AG04449 (cell line): ENCODE measurements around the gene PRR5L.

ENCODE experiments used
- CTCF ChIA-PET: fragments of 350-600 bp; formaldehyde crosslinking; extraction: SDS; loops from one replicate; lab custom pipeline; 2021; ENCODE audit warnings: antibody characterized with exemption; lab: Yijun Ruan, JAX
- POLR2A ChIA-PET: fragments of 400-600, 350-600 bp; formaldehyde crosslinking; extraction: SDS; loops from one replicate; lab custom pipeline; 2020; ENCODE audit warnings: antibody characterized with exemption, inconsistent platforms; lab: Yijun Ruan, JAX
- DNase-seq: peaks from one replicate; pipeline ENCODE4 v3.0.0-alpha.2; 2010; ENCODE audit warnings: low read depth, low spot score
- H3K4me3 ChIP-seq: 2 replicates; pipeline ENCODE4 v1.5.1; 2011; ENCODE audit warnings: low read depth, mild to moderate bottlenecking, control low read depth, low read length
- TF ChIP-seq, protein P1 (sequence below): IDR thresholded peaks from one replicate; pipeline ENCODE4 v1.5.1; 2011; ENCODE audit warnings: mild to moderate bottlenecking, moderate library complexity, low read length, control low read depth, inconsistent platforms; ENCODE audit not compliant: insufficient read depth; ENCODE audit errors: missing control alignments

The PRR5L gene

DNA sequence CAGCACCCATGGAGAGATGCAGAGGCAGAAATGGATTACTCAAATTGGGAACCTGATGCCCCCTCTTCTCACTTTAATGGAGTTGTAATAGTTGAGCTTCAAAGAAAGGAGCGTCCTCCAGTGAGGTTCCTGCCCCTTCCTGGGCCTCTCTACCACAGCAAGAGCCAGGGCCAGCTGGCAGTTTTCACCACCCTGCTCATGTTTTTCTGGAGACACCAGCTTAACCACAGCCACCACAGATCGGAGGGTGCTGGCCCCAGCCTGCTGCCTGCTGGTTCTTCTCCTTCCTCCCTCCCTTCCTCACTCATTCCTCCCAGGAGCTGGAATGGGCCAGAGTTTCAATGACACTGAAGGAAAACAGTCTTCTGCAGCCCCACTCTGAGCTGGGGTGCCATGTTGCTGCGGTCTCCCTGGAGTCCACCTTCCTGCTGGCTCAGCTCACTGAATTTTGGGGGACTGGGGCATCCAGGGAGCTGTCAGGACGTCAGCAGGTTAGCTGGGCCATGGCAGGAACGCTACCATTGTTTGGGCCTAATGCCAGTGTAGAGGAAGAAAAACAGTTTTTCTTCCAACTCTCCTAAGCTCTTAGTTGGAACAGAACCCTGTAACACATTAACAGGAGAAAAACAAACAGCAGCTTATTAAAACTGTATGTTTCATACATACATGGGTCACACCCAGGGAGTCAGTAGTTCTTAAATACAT, 156.3 kb downstream of the PRR5L start:
- ChIA-PET POLR2A (interaction anchor here (0.8 to 1.6 kb wide), 2 partner anchors 21 to 32 kb away, joined by 3 to 9 read pairs; no protein-coding TSS in a partner anchor), CTCF (interaction anchor here (0.9 to 2.0 kb wide), 10 partner anchors 9 to 160 kb away, joined by 3 to 9 read pairs (median 4); no protein-coding TSS in a partner anchor)
- TF ChIP-seq, protein P1, sequence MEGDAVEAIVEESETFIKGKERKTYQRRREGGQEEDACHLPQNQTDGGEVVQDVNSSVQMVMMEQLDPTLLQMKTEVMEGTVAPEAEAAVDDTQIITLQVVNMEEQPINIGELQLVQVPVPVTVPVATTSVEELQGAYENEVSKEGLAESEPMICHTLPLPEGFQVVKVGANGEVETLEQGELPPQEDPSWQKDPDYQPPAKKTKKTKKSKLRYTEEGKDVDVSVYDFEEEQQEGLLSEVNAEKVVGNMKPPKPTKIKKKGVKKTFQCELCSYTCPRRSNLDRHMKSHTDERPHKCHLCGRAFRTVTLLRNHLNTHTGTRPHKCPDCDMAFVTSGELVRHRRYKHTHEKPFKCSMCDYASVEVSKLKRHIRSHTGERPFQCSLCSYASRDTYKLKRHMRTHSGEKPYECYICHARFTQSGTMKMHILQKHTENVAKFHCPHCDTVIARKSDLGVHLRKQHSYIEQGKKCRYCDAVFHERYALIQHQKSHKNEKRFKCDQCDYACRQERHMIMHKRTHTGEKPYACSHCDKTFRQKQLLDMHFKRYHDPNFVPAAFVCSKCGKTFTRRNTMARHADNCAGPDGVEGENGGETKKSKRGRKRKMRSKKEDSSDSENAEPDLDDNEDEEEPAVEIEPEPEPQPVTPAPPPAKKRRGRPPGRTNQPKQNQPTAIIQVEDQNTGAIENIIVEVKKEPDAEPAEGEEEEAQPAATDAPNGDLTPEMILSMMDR, result no peak
- DNase-seq, result no peak
- H3K4me3 ChIP-seq, result no peak overlapping the region

DNA sequence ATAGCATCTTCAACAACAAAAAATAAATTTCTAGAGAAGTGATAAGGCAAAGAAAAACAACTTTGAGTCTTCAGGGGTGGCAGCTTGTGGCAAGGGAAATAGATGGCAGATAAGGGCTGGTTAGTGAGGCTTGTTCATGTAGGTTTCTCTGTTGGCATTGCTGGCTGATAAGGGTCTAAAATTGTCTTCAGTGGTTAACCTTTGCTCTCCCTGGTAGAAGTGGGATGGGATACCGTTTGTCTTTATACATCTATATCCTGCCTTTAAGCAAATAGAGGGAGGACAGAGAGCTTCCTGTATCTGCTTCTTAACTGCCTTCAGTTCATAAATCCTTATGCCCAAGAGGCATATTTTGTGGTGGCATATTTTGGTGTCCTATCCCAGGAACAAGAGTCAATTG, 156.9 kb downstream of the PRR5L start:
- CTCF ChIA-PET, result interaction anchor here (0.9 to 2.0 kb wide), 10 partner anchors 9 to 160 kb away, joined by 3 to 9 read pairs (median 4); no protein-coding TSS in a partner anchor
- no peak for DNase-seq
- POLR2A ChIA-PET, result interaction anchor here (0.8 to 1.6 kb wide), 2 partner anchors 22 to 33 kb away, joined by 3 to 9 read pairs; no protein-coding TSS in a partner anchor
- TF ChIP-seq, protein P1, result no peak
- no peak overlapping the region for H3K4me3 ChIP-seq

- DNase-seq, result no peak
- POLR2A ChIA-PET, result interaction anchor here (0.6 kb wide), 1 partner anchor 40 kb away, joined by 3 read pairs; no protein-coding TSS in a partner anchor
- CTCF ChIA-PET, result interaction anchor here (0.9 to 2.0 kb wide), 7 partner anchors 8 to 152 kb away, joined by 3 to 9 read pairs (median 3); no protein-coding TSS in a partner anchor
- H3K4me3 ChIP-seq, result no peak overlapping the region
- TF ChIP-seq, protein P1, result no peak
These were observed 157.6 kb downstream of the PRR5L start for GRCh38 chr11:36453678-36454077.

- POLR2A ChIA-PET, result interaction anchor here (1.8 to 2.4 kb wide), 2 partner anchors 34 to 42 kb away, joined by 8 to 22 read pairs; no protein-coding TSS in a partner anchor
- CTCF ChIA-PET, result interaction anchor here (1.0 to 1.4 kb wide), 5 partner anchors 9 to 150 kb away, joined by 3 to 4 read pairs (median 3); no protein-coding TSS in a partner anchor
- DNase-seq, result no peak
- H3K4me3 ChIP-seq, result no peak overlapping the region
- TF ChIP-seq, protein P1, result no peak
These were observed 158.5 kb downstream of the PRR5L start for GRCh38 chr11:36454551-36454940.

- ChIA-PET CTCF (interaction anchor here (1.0 to 1.9 kb wide), 5 partner anchors 14 to 151 kb away, joined by 3 to 7 read pairs (median 4); no protein-coding TSS in a partner anchor), POLR2A (interaction anchor here (1.1 to 2.4 kb wide), 6 partner anchors 15 to 78 kb away, joined by 3 to 22 read pairs (median 8); no protein-coding TSS in a partner anchor)
- 0 out of 2 replicates have a peak overlapping the region, but pooled peaks have one; percentile 2 for H3K4me3 ChIP-seq
- TF ChIP-seq, protein P1, result no peak
- DNase-seq, result no peak
These were observed 159.0 kb downstream of the PRR5L start for GRCh38 chr11:36454941-36455631.
